ENCODE results near the gene GBE1.
"Not testable (repeated sequence)": the region's sequence is repeated elsewhere in the genome, so short reads cannot be mapped to it uniquely, and the experiment has no call there.

Gene GBE1

GRCh38 chr3:81513591-81513990, 247.9 kb downstream of the GBE1 start:
- no peak for DNase-seq (ENCODE audit: low read depth, low spot score)
- no peak overlapping the region for H3K4me3 ChIP-seq (ENCODE audit: low read depth, low read length)
- POLR2A ChIA-PET = no interaction called here
- TF ChIP-seq CTCF (IDR thresholded peaks at IDR 0.05; ENCODE audit: insufficient read depth, low read length, missing control alignments) = no peak
- CTCF ChIA-PET = interaction anchor here (0.9 to 1.7 kb wide), 2 partner anchors 23 to 69 kb away, joined by 3 to 7 read pairs; no protein-coding TSS in a partner anchor

- CTCF ChIA-PET = no interaction called here
- H3K4me3 ChIP-seq (ENCODE audit: low read depth, low read length) = no peak overlapping the region
- TF ChIP-seq CTCF (IDR thresholded peaks at IDR 0.05; ENCODE audit: insufficient read depth, low read length, missing control alignments) = no peak
- POLR2A ChIA-PET = no interaction called here
- DNase-seq (ENCODE audit: low read depth, low spot score) = no peak
Observed at GRCh38 chr3:81503026-81503425, 258.4 kb downstream of the GBE1 start.

- POLR2A ChIA-PET = no interaction called here
Observed at GRCh38 chr3:81502236-81502635, 259.2 kb downstream of the GBE1 start.

GRCh38 chr3:81500039-81500438, 261.4 kb downstream of the GBE1 start:
- ChIA-PET CTCF (interaction anchor here (3.0 kb wide), 1 partner anchor 9 kb away, joined by 30 read pairs; no protein-coding TSS in a partner anchor), POLR2A (no interaction called here)
- no peak for TF ChIP-seq CTCF (IDR thresholded peaks at IDR 0.05; ENCODE audit: insufficient read depth, low read length, missing control alignments)
- H3K4me3 ChIP-seq (ENCODE audit: low read depth, low read length) = no peak overlapping the region
- no peak for DNase-seq (ENCODE audit: low read depth, low spot score)

More at GRCh38 chr3:81502236-81502635, 259.2 kb downstream of the GBE1 start:
- no peak overlapping the region for H3K4me3 ChIP-seq (ENCODE audit: low read depth, low read length)
- CTCF ChIA-PET = interaction anchor here (3.0 kb wide), 1 partner anchor 11 kb away, joined by 30 read pairs; no protein-coding TSS in a partner anchor
- TF ChIP-seq CTCF (IDR thresholded peaks at IDR 0.05; ENCODE audit: insufficient read depth, low read length, missing control alignments) = no peak
- DNase-seq (ENCODE audit: low read depth, low spot score) = no peak

GRCh38 chr3:81497572-81498251, 263.7 kb downstream of the GBE1 start:
- POLR2A ChIA-PET = no interaction called here
- CTCF ChIA-PET = no interaction called here
- no peak for TF ChIP-seq CTCF (IDR thresholded peaks at IDR 0.05; ENCODE audit: insufficient read depth, low read length, missing control alignments)
- H3K4me3 ChIP-seq (ENCODE audit: low read depth, low read length) = no peak overlapping the region
- DNase-seq (ENCODE audit: low read depth, low spot score) = no peak

GRCh38 chr3:81496407-81497104, 264.9 kb downstream of the GBE1 start:
- ChIA-PET POLR2A (no interaction called here), CTCF (no interaction called here)
- no peak for TF ChIP-seq CTCF (IDR thresholded peaks at IDR 0.05; ENCODE audit: insufficient read depth, low read length, missing control alignments)
- DNase-seq (ENCODE audit: low read depth, low spot score) = no peak
- no peak overlapping the region for H3K4me3 ChIP-seq (ENCODE audit: low read depth, low read length)

- H3K4me3 ChIP-seq (ENCODE audit: low read depth, low read length); DNase-seq (ENCODE audit: low read depth, low spot score); POLR2A ChIA-PET: not testable (repeated sequence)
- CTCF ChIA-PET = interaction anchor here (0.8 to 4.0 kb wide), 6 partner anchors 9 to 63 kb away, joined by 3 to 45 read pairs (median 4); no protein-coding TSS in a partner anchor
Observed at GRCh38 chr3:81492471-81492870, 269.0 kb downstream of the GBE1 start.
